Measurements from ENCODE around the gene RCL1. TPM values are rescaled to one million over a fixed set of nuclear protein-coding genes. Genes with fewer than 3 reads are reported as not detected.

Gene RCL1
- total and polyA plus RNA-seq, 2 of the 13 experiments (the other 11 are each of a cell fraction or from before 2014, with no cell fraction given), result 22.3 to 31.6 TPM

DNA sequence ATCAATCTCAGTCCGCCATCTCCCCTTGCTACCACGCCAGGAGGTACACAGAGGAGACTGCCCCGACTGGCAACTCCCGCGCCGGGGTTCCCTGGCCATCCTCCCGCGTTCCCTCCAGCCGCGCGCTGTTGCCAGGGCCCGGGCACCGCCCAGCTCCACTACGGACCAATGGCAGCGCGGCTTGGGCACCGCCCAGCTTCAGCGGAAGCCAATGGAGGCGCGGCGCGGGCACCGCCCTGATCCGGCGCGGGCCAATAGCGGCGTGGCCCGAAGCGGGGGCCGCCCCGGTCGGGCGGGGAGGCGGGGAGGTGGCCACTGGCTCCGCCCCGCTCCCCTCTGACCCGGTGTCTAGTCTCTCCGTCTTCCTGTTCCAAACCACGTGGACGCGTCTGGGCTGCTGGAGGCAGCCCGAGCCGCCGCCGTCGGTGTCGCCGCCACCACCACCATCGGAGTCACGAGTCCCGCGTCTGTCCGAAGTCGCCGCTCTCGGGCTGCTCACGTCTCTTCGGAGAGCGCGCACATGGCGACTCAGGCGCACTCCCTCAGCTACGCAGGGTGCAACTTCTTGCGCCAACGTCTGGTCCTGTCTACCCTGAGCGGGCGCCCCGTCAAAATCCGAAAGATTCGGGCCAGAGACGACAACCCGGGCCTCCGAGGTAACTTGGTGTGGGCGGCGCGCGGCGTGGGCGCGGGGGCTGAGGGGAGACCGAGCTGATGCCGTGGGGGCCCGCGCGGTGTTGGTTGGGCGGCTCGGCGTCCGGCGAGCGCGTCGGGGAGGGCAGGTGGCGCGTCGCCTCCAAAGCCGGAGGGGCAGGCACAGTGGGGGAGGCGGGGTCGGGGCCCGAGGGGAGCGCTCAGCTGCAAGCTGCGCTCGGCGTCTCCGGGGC is at the start of gene RCL1 (continued):
- TF ChIP-seq FIP1L1 (IDR thresholded peaks at IDR 0.05; ENCODE audit: borderline replicate concordance, insufficient read depth, low read depth, low read length) (no peak), MBNL3 (CRISPR knock-in tag; conservative IDR thresholded peaks at IDR 0.05) (no peak), HDAC2 (CRISPR knock-in tag; IDR thresholded peaks at IDR 0.05) (peak; percentile 20), FOXC1 (CRISPR knock-in tag; IDR thresholded peaks at IDR 0.05; ENCODE audit: borderline replicate concordance) (no peak; the same call in 1 of the 2 replicates), ZNF589 (CRISPR knock-in tag; conservative IDR thresholded peaks at IDR 0.05) (no peak), ZNF777 (CRISPR knock-in tag; IDR thresholded peaks at IDR 0.05) (peak; percentile 100), MEIS2 (CRISPR knock-in tag; IDR thresholded peaks at IDR 0.05) (0 out of 2 replicates have a peak, but pooled peaks have one; percentile 21), AGO1 (IDR thresholded peaks at IDR 0.05; ENCODE audit: low read depth, low read length, poor library complexity, severe bottlenecking) (peak; percentile 37), TOPORS (CRISPR knock-in tag; IDR thresholded peaks at IDR 0.05) (no peak), KLF16 (CRISPR knock-in tag; IDR thresholded peaks at IDR 0.05) (peak in 1 of 2 experiments; percentile 71; a peak in 1 of 4 replicates), ZNF484 (CRISPR knock-in tag; IDR thresholded peaks at IDR 0.05; ENCODE audit: borderline replicate concordance, low read depth) (no peak), ZNF75D (CRISPR knock-in tag; IDR thresholded peaks at IDR 0.05; ENCODE audit: borderline replicate concordance) (no peak), THYN1 (CRISPR knock-in tag; IDR thresholded peaks at IDR 0.05; ENCODE audit: borderline replicate concordance, low read depth) (no peak), SPEN (CRISPR knock-in tag; IDR thresholded peaks at IDR 0.05; ENCODE audit: low read depth) (no peak), ZNF24 (IDR thresholded peaks at IDR 0.05) (no peak), ZNF296 (CRISPR knock-in tag; conservative IDR thresholded peaks at IDR 0.05) (no peak), ZNF780A (CRISPR knock-in tag; IDR thresholded peaks at IDR 0.05) (no peak), PRPF4 (IDR thresholded peaks at IDR 0.05; ENCODE audit: low read depth, low read length, poor library complexity, severe bottlenecking) (no peak), GTF2F1 (IDR thresholded peaks at IDR 0.05; ENCODE audit: low read length) (no peak), GATAD1 (CRISPR knock-in tag; IDR thresholded peaks at IDR 0.05) (no peak), POLR2AphosphoS5 (IDR thresholded peaks at IDR 0.05; ENCODE audit: low read depth, low read length) (peak; percentile 71), ZNF354B (CRISPR knock-in tag; IDR thresholded peaks at IDR 0.05) (no peak), MYC (CRISPR knock-in tag; IDR thresholded peaks at IDR 0.05; ENCODE audit: borderline replicate concordance) (peak; percentile 98), JUN (CRISPR knock-in tag; IDR thresholded peaks at IDR 0.05) (no peak), CHCHD3 (CRISPR knock-in tag; IDR thresholded peaks at IDR 0.05) (peak; percentile 59; the same call in 1 of the 2 replicates)
- TF ChIP-seq, protein P1, sequence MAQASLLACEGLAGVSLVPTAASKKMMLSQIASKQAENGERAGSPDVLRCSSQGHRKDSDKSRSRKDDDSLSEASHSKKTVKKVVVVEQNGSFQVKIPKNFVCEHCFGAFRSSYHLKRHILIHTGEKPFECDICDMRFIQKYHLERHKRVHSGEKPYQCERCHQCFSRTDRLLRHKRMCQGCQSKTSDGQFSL (CRISPR knock-in tag; IDR thresholded peaks at IDR 0.05), result no peak
- TF ChIP-seq, protein P2, sequence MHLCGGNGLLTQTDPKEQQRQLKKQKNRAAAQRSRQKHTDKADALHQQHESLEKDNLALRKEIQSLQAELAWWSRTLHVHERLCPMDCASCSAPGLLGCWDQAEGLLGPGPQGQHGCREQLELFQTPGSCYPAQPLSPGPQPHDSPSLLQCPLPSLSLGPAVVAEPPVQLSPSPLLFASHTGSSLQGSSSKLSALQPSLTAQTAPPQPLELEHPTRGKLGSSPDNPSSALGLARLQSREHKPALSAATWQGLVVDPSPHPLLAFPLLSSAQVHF (CRISPR knock-in tag; IDR thresholded peaks at IDR 0.05), result no peak
- TF ChIP-seq, protein P3, sequence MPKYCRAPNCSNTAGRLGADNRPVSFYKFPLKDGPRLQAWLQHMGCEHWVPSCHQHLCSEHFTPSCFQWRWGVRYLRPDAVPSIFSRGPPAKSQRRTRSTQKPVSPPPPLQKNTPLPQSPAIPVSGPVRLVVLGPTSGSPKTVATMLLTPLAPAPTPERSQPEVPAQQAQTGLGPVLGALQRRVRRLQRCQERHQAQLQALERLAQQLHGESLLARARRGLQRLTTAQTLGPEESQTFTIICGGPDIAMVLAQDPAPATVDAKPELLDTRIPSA (CRISPR knock-in tag; IDR thresholded peaks at IDR 0.05; ENCODE audit: borderline replicate concordance), result no peak

All from HepG2 (cell line).